Transverse colon (tissue), 4 donors: ENCODE results near the gene RIN3. TPM values are rescaled to one million over a fixed set of nuclear protein-coding genes. Genes with fewer than 3 reads are reported as not detected.
A peak's percentile ranks its signal among the peaks of the same experiment; 100 is the strongest.

Experiments used
- DNase-seq: peaks from one replicate; pipeline ENCODE4 v3.0.0-alpha.2; 2019
- H3K27ac ChIP-seq, 4 donors: fragments of 200-600 bp; sonication (generic); 2 replicates each; pipeline ENCODE4 v1.5.1; 2016 to 2018; ENCODE audit warnings: inconsistent platforms in 4 of 4
- H3K27me3 ChIP-seq: fragments of 200-600 bp; sonication (generic); 2 replicates; pipeline ENCODE4 v1.5.1; 2017; ENCODE audit warnings: inconsistent platforms
- H3K36me3 ChIP-seq, 4 donors: fragments of 200-600 bp; sonication (generic); 2 replicates each; pipeline ENCODE4 v1.5.1; 2017 to 2019; ENCODE audit warnings: inconsistent platforms in 4 of 4
- H3K4me1 ChIP-seq, 4 donors: fragments of 200-600 bp; sonication (generic); 2 replicates each; pipeline ENCODE4 v1.5.1; 2017 to 2020; ENCODE audit warnings: inconsistent platforms in 4 of 4
- H3K4me3 ChIP-seq, 4 donors: fragments of 200-600 bp; sonication (generic); 1 replicate in 1 of 4; 2 replicates in 3 of 4; pipeline versions ENCODE4 v1.5.1 to v1.6.1; 2017 to 2019; ENCODE audit warnings: inconsistent platforms in 4 of 4
- H3K9me3 ChIP-seq, 2 donors: fragments of 200-600 bp; sonication (generic); 2 replicates each; pipeline ENCODE4 v1.5.1; 2017 to 2019; ENCODE audit warnings: inconsistent platforms in 2 of 2
- CTCF ChIP-seq, 5 experiments: fragments of 200-600 bp in 3 of 5; fragments of 450-650 bp in 2 of 5; sonication (generic) in 3 of 5; IDR thresholded peaks; 1 replicate in 2 of 5; 2 replicates in 3 of 5; pipeline ENCODE4 v1.5.1; 2016 to 2017; ENCODE audit warnings: antibody characterized with exemption in 5 of 5, inconsistent platforms in 3 of 5, mild to moderate bottlenecking in 2 of 5, moderate library complexity in 1 of 5
- EP300 ChIP-seq: sonication (generic); formaldehyde crosslinking; IDR thresholded peaks from one replicate; pipeline ENCODE4 v1.6.1; 2017; ENCODE audit warnings: antibody characterized with exemption, low read depth
- POLR2A ChIP-seq: fragments of 450-650 bp; IDR thresholded peaks from one replicate; pipeline ENCODE4 v1.6.1; 2016; ENCODE audit warnings: antibody characterized with exemption, mild to moderate bottlenecking, moderate library complexity
- POLR2AphosphoS5 ChIP-seq, 3 donors: sonication (generic); formaldehyde crosslinking; IDR thresholded peaks; one replicate each; pipeline ENCODE4 v1.6.1; 2016; ENCODE audit warnings: antibody characterized with exemption in 3 of 3
- WGBS, 2 donors: methylation state at CpG; one replicate each; pipeline ENCODE4 v1.1.5; 2018; ENCODE audit warnings: low coverage in 1 of 2; 5-methylcytosine and 5-hydroxymethylcytosine counted together
- in situ Hi-C, 4 donors: fragments of 200-750 bp; cut with MboI; loops; one replicate each; pipeline versions ENCODE4 v1.15.0 to v1.15.1; 2017; ENCODE audit warnings: low sequenced_read_pairs in 3 of 4, low pct_ligation_motif_present in 1 of 4, low pct_unique_long_range_greater_than_20kb in 1 of 4
- intact Hi-C: fragments of 100-400 bp; cut with DNase I; formaldehyde crosslinking; loops from one replicate; pipeline ENCODE4 v1.15.1; 2023; ENCODE audit warnings: low total_unique reads
- total RNA-seq, 4 donors: library from RNA; depleted of rRNA; stranded (reverse); fragments of >200 nt; gene quantifications; one replicate each; pipeline ENCODE4 v1.1.0, GENCODE V29; 2016

Gene RIN3
- total RNA-seq, 4 donors from 2014 or later: 16.2 to 24.3 (median 20.7) TPM

GRCh38 chr14:92666251-92666650, 152.7 kb downstream of the RIN3 start:
- in situ Hi-C loops: no loop called here
- H3K4me3 ChIP-seq: no peak overlapping the region
- H3K4me1 ChIP-seq: no peaks in the 10 kb centered on the region
- TF ChIP-seq POLR2AphosphoS5 (IDR thresholded peaks at IDR 0.05) (no peak), POLR2A (no peak), EP300 (no peak)
- WGBS, 2 donors: 81 to 98% methylated on average over 5 to 9 of the region's 9 CpGs
- no peak for DNase-seq
- H3K36me3 ChIP-seq: peaks cover 0 to 25% (median 0%) of the 10 kb centered on the region in 4 donors
- intact Hi-C loops: no loop called here
- no peaks in the 10 kb centered on the region for H3K9me3 ChIP-seq
- H3K27me3 ChIP-seq: no peaks in the 10 kb centered on the region
- H3K27ac ChIP-seq: peak overlapping the region in 3 of 4 donors; percentile 0 to 23 (median 17)

GRCh38 chr14:92668276-92668973, 154.8 kb downstream of the RIN3 start:
- WGBS, 2 donors: 44 to 71% methylated on average over 1 to 4 of the region's 4 CpGs
- no peaks in the 10 kb centered on the region for H3K4me1 ChIP-seq
- intact Hi-C loops: no loop called here
- H3K27ac ChIP-seq: no peak overlapping the region
- no peak for DNase-seq
- H3K27me3 ChIP-seq: no peaks in the 10 kb centered on the region
- in situ Hi-C loops: no loop called here
- peaks cover 0 to 13% (median 0%) of the 10 kb centered on the region in 4 donors for H3K36me3 ChIP-seq
- H3K9me3 ChIP-seq: no peaks in the 10 kb centered on the region
- no peak overlapping the region for H3K4me3 ChIP-seq
- TF ChIP-seq CTCF (IDR thresholded peaks at IDR 0.05): no peak
- no peak for TF ChIP-seq EP300
- no peak for TF ChIP-seq POLR2AphosphoS5 (IDR thresholded peaks at IDR 0.05)
- no peak for TF ChIP-seq POLR2A

- TF ChIP-seq EP300 (no peak), POLR2A (no peak), POLR2AphosphoS5 (IDR thresholded peaks at IDR 0.05) (no peak), CTCF (IDR thresholded peaks at IDR 0.05) (no peak)
- intact Hi-C loops: no loop called here
- Histone ChIP-seq H3K9me3 (no peaks in the 10 kb centered on the region), H3K4me3 (no peak overlapping the region), H3K36me3 (peaks cover 0 to 11% (median 0%) of the 10 kb centered on the region in 4 donors), H3K4me1 (no peaks in the 10 kb centered on the region), H3K27ac (peak overlapping the region in 1 of 4 donors; percentile 7), H3K27me3 (no peaks in the 10 kb centered on the region)
- in situ Hi-C loops: no loop called here
- DNase-seq: no peak
- 65 to 67% methylated on average over 1 to 4 of the region's 4 CpGs for WGBS, 2 donors
Measured at GRCh38 chr14:92670160-92670559, 156.6 kb downstream of the RIN3 start.

GRCh38 chr14:92670643-92671366, 157.2 kb downstream of the RIN3 start:
- intact Hi-C loops: no loop called here
- H3K9me3 ChIP-seq: no peaks in the 10 kb centered on the region
- no peak overlapping the region for H3K27ac ChIP-seq
- 86 to 89% methylated on average over 6 to 9 of the region's 9 CpGs for WGBS, 2 donors
- no peak for TF ChIP-seq POLR2A
- TF ChIP-seq CTCF (IDR thresholded peaks at IDR 0.05): no peak
- TF ChIP-seq POLR2AphosphoS5 (IDR thresholded peaks at IDR 0.05): no peak
- no peak for TF ChIP-seq EP300
- peaks cover 0 to 11% (median 0%) of the 10 kb centered on the region in 4 donors for H3K36me3 ChIP-seq
- in situ Hi-C loops: no loop called here
- DNase-seq: no peak
- no peaks in the 10 kb centered on the region for H3K4me1 ChIP-seq
- H3K27me3 ChIP-seq: no peaks in the 10 kb centered on the region
- no peak overlapping the region for H3K4me3 ChIP-seq
